ENCODE results near the gene REL. TPM values are rescaled to one million over a fixed set of nuclear protein-coding genes. Genes with fewer than 3 reads are reported as not detected.

Gene REL
- total RNA-seq, 1 experiment from 2014 or later, result 10.2 TPM

DNA sequence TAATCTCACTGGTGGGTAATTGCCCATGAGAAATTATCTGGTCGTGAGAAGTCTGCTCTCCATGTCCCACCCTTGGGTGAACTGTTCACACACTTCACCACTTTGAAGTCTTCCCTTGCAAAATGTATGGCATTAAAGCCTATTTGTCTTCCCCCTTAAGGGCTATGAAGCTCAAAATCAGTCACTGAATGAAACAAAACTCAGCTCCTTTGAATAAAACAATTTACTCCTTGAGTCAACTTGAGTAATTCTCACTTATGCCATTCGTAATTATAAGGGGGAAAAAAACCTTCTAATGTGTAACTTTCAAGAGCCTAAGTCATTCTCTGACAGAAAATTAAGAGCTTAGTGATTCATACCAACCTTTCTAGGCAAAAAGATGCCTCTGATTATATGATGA is 48.8 kb upstream of the REL start (continued):
- TF ChIP-seq, protein P1, sequence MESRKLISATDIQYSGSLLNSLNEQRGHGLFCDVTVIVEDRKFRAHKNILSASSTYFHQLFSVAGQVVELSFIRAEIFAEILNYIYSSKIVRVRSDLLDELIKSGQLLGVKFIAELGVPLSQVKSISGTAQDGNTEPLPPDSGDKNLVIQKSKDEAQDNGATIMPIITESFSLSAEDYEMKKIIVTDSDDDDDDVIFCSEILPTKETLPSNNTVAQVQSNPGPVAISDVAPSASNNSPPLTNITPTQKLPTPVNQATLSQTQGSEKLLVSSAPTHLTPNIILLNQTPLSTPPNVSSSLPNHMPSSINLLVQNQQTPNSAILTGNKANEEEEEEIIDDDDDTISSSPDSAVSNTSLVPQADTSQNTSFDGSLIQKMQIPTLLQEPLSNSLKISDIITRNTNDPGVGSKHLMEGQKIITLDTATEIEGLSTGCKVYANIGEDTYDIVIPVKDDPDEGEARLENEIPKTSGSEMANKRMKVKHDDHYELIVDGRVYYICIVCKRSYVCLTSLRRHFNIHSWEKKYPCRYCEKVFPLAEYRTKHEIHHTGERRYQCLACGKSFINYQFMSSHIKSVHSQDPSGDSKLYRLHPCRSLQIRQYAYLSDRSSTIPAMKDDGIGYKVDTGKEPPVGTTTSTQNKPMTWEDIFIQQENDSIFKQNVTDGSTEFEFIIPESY (IDR thresholded peaks at IDR 0.05; ENCODE audit: extremely low read depth, insufficient replicate concordance, low read length), result no peak
- TF ChIP-seq, protein P2, sequence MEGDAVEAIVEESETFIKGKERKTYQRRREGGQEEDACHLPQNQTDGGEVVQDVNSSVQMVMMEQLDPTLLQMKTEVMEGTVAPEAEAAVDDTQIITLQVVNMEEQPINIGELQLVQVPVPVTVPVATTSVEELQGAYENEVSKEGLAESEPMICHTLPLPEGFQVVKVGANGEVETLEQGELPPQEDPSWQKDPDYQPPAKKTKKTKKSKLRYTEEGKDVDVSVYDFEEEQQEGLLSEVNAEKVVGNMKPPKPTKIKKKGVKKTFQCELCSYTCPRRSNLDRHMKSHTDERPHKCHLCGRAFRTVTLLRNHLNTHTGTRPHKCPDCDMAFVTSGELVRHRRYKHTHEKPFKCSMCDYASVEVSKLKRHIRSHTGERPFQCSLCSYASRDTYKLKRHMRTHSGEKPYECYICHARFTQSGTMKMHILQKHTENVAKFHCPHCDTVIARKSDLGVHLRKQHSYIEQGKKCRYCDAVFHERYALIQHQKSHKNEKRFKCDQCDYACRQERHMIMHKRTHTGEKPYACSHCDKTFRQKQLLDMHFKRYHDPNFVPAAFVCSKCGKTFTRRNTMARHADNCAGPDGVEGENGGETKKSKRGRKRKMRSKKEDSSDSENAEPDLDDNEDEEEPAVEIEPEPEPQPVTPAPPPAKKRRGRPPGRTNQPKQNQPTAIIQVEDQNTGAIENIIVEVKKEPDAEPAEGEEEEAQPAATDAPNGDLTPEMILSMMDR (IDR thresholded peaks at IDR 0.05 in 2 of 3, conservative IDR thresholded peaks at IDR 0.05 in 1 of 3; ENCODE audit: borderline replicate concordance in 1 of 3, insufficient read depth in 1 of 3, low read depth in 2 of 3, low read length in 2 of 3), result no peak
- no peak for TF ChIP-seq EZH2 (IDR thresholded peaks at IDR 0.05)

DNA sequence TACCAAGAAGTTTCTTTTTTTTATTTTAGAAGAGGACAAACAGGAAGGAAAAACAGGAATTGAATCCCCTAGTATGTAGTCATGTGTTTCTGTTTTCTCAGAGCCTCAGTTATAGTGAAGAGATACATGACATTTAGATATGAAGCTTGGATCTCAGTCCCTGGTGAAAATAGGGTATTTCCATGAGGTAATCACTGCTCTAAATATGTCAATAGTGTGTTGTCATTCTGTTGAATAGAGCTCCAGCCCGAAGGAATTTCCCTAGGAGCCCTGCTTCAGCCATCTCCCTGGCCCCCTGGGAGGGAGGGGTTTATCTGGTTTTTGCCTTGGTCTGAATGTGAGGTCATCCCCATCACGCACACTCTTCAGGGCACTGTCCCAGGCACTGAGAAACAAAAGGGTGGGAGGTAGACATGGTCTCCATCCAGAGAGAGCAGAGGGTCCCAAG is 47.1 kb upstream of the REL start:
- Histone ChIP-seq H3K79me2 (ENCODE audit: insufficient read depth, low read length) (no peaks in the 10 kb centered on the region), H3K9me3 (ENCODE audit: control insufficient read depth in 1 of 2, insufficient read depth in 1 of 2, low read depth in 1 of 2, low read length in 2 of 2) (no peaks in the 10 kb centered on the region), H3K4me3 (replicated peaks in 1 of 2; ENCODE audit: low read depth in 1 of 2, low read length in 2 of 2) (no peak overlapping the region), H4K20me1 (ENCODE audit: insufficient read depth) (no peaks in the 10 kb centered on the region), H3K4me1 (ENCODE audit: control insufficient read depth in 1 of 2, insufficient read depth in 2 of 2, low read length in 2 of 2) (no peaks in the 10 kb centered on the region), H3K9ac (ENCODE audit: low read length) (no peak overlapping the region), H3K27me3 (ENCODE audit: insufficient read depth, low read length) (peaks cover 8% of the 10 kb centered on the region; the same call in 1 of the 2 replicates), H3K36me3 (ENCODE audit: control insufficient read depth in 1 of 2, insufficient read depth in 2 of 2, low read length in 2 of 2) (no peaks in the 10 kb centered on the region), H3K4me2 (ENCODE audit: low read length) (no peak overlapping the region), H3K9me2 (ENCODE audit: insufficient read depth) (no peaks in the 10 kb centered on the region), H2AFZ (ENCODE audit: low read depth, low read length, poor library complexity, severe bottlenecking) (no peak overlapping the region), H3K27ac (ENCODE audit: low read depth, low read length) (no peak overlapping the region)
- ATAC-seq (no peak), DNase-seq (ENCODE audit: low read depth, low spot score) (no peak)
- CTCF ChIA-PET, result no interaction called here
- RAD21 ChIA-PET (ENCODE audit: low non-redundant PET in 1 of 2, low total read pairs in 2 of 2, uncharacterized antibody in 2 of 2, unreplicated experiment in 2 of 2), result no interaction called here
- POLR2A ChIA-PET, result no interaction called here
- TF ChIP-seq SRF (IDR thresholded peaks at IDR 0.05; ENCODE audit: low read depth) (no peak), EGR1 (IDR thresholded peaks at IDR 0.05; ENCODE audit: low read depth) (no peak), CEBPB (IDR thresholded peaks at IDR 0.05; ENCODE audit: low read depth) (no peak), FOSL1 (IDR thresholded peaks at IDR 0.05; ENCODE audit: low read depth) (no peak), ELF1 (IDR thresholded peaks at IDR 0.05; ENCODE audit: borderline replicate concordance, low read depth) (no peak), SP1 (IDR thresholded peaks at IDR 0.05; ENCODE audit: low read depth) (no peak)
- TF ChIP-seq, protein P2 (IDR thresholded peaks at IDR 0.05 in 2 of 3, conservative IDR thresholded peaks at IDR 0.05 in 1 of 3; ENCODE audit: borderline replicate concordance in 1 of 3, insufficient read depth in 1 of 3, low read depth in 2 of 3, low read length in 2 of 3), result no peak
- TF ChIP-seq, protein P3, sequence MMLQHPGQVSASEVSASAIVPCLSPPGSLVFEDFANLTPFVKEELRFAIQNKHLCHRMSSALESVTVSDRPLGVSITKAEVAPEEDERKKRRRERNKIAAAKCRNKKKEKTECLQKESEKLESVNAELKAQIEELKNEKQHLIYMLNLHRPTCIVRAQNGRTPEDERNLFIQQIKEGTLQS (IDR thresholded peaks at IDR 0.05), result no peak
- intact Hi-C loops (cut with micrococcal nuclease), result no loop called here
- BruUV-seq (replicated peaks), result no TSS peak
